DMS153 (cell line): ENCODE results near the gene DNASE1L2.
A peak's percentile ranks its signal among the peaks of the same experiment; 100 is the strongest.
"Not testable (repeated sequence)": the region's sequence is repeated elsewhere in the genome, so short reads cannot be mapped to it uniquely, and the experiment has no call there.

Source experiments
- DNase-seq: peaks from one replicate; lab custom pipeline; 2025; lab: John Stamatoyannopoulos, UW

DNASE1L2 gene

GRCh38 chr16:2240331-2240730, 4.1 kb downstream of the DNASE1L2 start:
- not testable (repeated sequence) for DNase-seq

- no peak for DNase-seq
Observed at GRCh38 chr16:2242598-2242997, 6.4 kb downstream of the DNASE1L2 start.

GRCh38 chr16:2243031-2243528, 6.8 kb downstream of the DNASE1L2 start:
- DNase-seq, result no peak

- no peak for DNase-seq
Observed at GRCh38 chr16:2243781-2244180, 7.5 kb downstream of the DNASE1L2 start.

- no peak for DNase-seq
Observed at GRCh38 chr16:2244301-2244700, 8.1 kb downstream of the DNASE1L2 start.

- DNase-seq, result no peak
Observed at GRCh38 chr16:2244926-2245795, 8.9 kb downstream of the DNASE1L2 start.

- DNase-seq, result no peak
Observed at GRCh38 chr16:2246301-2246885, 10.1 kb downstream of the DNASE1L2 start.

- no peak for DNase-seq
Observed at GRCh38 chr16:2250652-2251295, 14.5 kb downstream of the DNASE1L2 start.

- DNase-seq, result peak; percentile 89
Observed at GRCh38 chr16:2251296-2252111, 15.3 kb downstream of the DNASE1L2 start, which contains the start of gene ECI1. Gene ECI1, minus strand, starts transcription at chr16:2251587. Its CDS starts 21 bp downstream, at chr16:2251566.

- no peak for DNase-seq
Observed at GRCh38 chr16:2252806-2253148, 16.5 kb downstream of the DNASE1L2 start.

- no peak for DNase-seq
Observed at GRCh38 chr16:2253293-2253692, 17.0 kb downstream of the DNASE1L2 start.

GRCh38 chr16:2256531-2257140, 20.4 kb downstream of the DNASE1L2 start:
- DNase-seq, result no peak

GRCh38 chr16:2257726-2258125, 21.5 kb downstream of the DNASE1L2 start:
- DNase-seq, result no peak

- DNase-seq, result not testable (repeated sequence)
Observed at GRCh38 chr16:2258530-2258929, 22.3 kb downstream of the DNASE1L2 start.

GRCh38 chr16:2260250-2260649, 24.0 kb downstream of the DNASE1L2 start:
- DNase-seq, result no peak

- DNase-seq, result not testable (repeated sequence)
Observed at GRCh38 chr16:2263026-2263425, 26.8 kb downstream of the DNASE1L2 start.

GRCh38 chr16:2266887-2267286, 30.6 kb downstream of the DNASE1L2 start:
- not testable (repeated sequence) for DNase-seq

GRCh38 chr16:2267505-2267912, 31.3 kb downstream of the DNASE1L2 start:
- DNase-seq, result not testable (repeated sequence)

- DNase-seq, result peak; percentile 87
Observed at GRCh38 chr16:2267913-2268666, 31.8 kb downstream of the DNASE1L2 start, which contains the start of gene RNPS1. Gene RNPS1, minus strand, starts transcription at chr16:2268126. Its CDS starts 3,483 bp downstream, at chr16:2264643.

GRCh38 chr16:2270070-2270462, 33.8 kb downstream of the DNASE1L2 start:
- DNase-seq, result no peak
